CD8-positive, alpha-beta memory T cell (primary cell): ENCODE data around the gene CPNE5. TPM values are rescaled to one million over a fixed set of nuclear protein-coding genes. Genes with fewer than 3 reads are reported as not detected.

Experiments
- CTCF ChIA-PET: fragments of 350-600 bp; sonication (Branson Sonifier 250); formaldehyde crosslinking; loops from one replicate; lab custom pipeline; 2021; ENCODE audit warnings: antibody characterized with exemption; lab: Charles Lee
- POLR2A ChIA-PET: fragments of 350-600 bp; sonication (Branson Sonifier 250); formaldehyde crosslinking; loops from one replicate; lab custom pipeline; 2021; ENCODE audit warnings: antibody characterized with exemption; lab: Charles Lee
- DNase-seq, 5 donors: peaks; one replicate each; pipeline versions ENCODE4 v3.0.0 to v3.0.0-alpha.2; 2020 to 2022; ENCODE audit warnings: mixed read lengths in 1 of 5
- H3K27ac ChIP-seq: one replicate; pipeline ENCODE4 v1.7.0; 2013; ENCODE audit warnings: low read depth, mild to moderate bottlenecking, low read length, moderate library complexity
- H3K27me3 ChIP-seq: 2 replicates; pipeline ENCODE4 v1.7.0; 2013; ENCODE audit warnings: low read length, mild to moderate bottlenecking; ENCODE audit not compliant: insufficient read depth, poor library complexity, severe bottlenecking
- H3K36me3 ChIP-seq: 2 replicates; pipeline ENCODE4 v1.7.0; 2013; ENCODE audit warnings: mild to moderate bottlenecking, low read length, moderate library complexity; ENCODE audit not compliant: insufficient read depth
- H3K4me1 ChIP-seq: 2 replicates; pipeline ENCODE4 v1.7.0; 2013; ENCODE audit warnings: mild to moderate bottlenecking, low read length, moderate library complexity; ENCODE audit not compliant: insufficient read depth
- H3K4me3 ChIP-seq: 2 replicates; pipeline ENCODE4 v1.7.0; 2013; ENCODE audit warnings: mild to moderate bottlenecking, low read length
- H3K9me3 ChIP-seq: 2 replicates; pipeline ENCODE4 v1.7.0; 2013; ENCODE audit warnings: mild to moderate bottlenecking, low read length
- H3K27ac Mint-ChIP-seq, 8 donors: one replicate each; pipeline ENCODE4 v1.8.0; 2020 to 2021; ENCODE audit warnings: mixed read lengths in 8 of 8, mild to moderate bottlenecking in 6 of 8, inconsistent platforms in 3 of 8, moderate library complexity in 3 of 8
- H3K27me3 Mint-ChIP-seq, 2 donors: one replicate each; pipeline ENCODE4 v1.8.0; 2020 to 2021; ENCODE audit warnings: mixed read lengths in 2 of 2, mild to moderate bottlenecking in 1 of 2, moderate library complexity in 1 of 2
- H3K36me3 Mint-ChIP-seq, 3 donors: one replicate each; pipeline ENCODE4 v1.8.0; 2020 to 2021; ENCODE audit warnings: mixed read lengths in 3 of 3, inconsistent platforms in 1 of 3, mild to moderate bottlenecking in 1 of 3
- H3K4me1 Mint-ChIP-seq, 3 donors: one replicate each; pipeline ENCODE4 v1.8.0; 2020 to 2021; ENCODE audit warnings: mixed read lengths in 3 of 3, inconsistent platforms in 1 of 3, mild to moderate bottlenecking in 1 of 3
- H3K4me3 Mint-ChIP-seq, 7 donors: one replicate each; pipeline ENCODE4 v1.8.0; 2020 to 2021; ENCODE audit warnings: mixed read lengths in 7 of 7, mild to moderate bottlenecking in 6 of 7, moderate library complexity in 4 of 7, inconsistent platforms in 2 of 7
- H3K9me3 Mint-ChIP-seq, 5 donors: one replicate each; pipeline ENCODE4 v1.8.0; 2020 to 2022; ENCODE audit warnings: mixed read lengths in 5 of 5, mild to moderate bottlenecking in 3 of 5, moderate library complexity in 2 of 5, inconsistent platforms in 1 of 5
- polyA plus RNA-seq: library from polyadenylated mRNA; unstranded; fragments of 300-500 nt; fragmentation: Illumina TruSeq; gene quantifications from one replicate; pipeline ENCODE4 v1.2.3, GENCODE V29; 2021
- total RNA-seq, 2 experiments: library from RNA; stranded (reverse); gene quantifications; one replicate each; pipeline ENCODE4 v1.2.3, GENCODE V29; 2021

Gene CPNE5
- total and polyA plus RNA-seq, 3 experiments from 2014 or later, result 0.29 to 0.59 (median 0.44) TPM

GRCh38 chr6:36797653-36798052 is 41.6 kb downstream of the CPNE5 start:
- DNase-seq, result no peak
- H3K27me3 Mint-ChIP-seq, result peaks cover 2 to 12% of the 10 kb centered on the region in 2 donors
- H3K4me1 ChIP-seq, result no peaks in the 10 kb centered on the region
- H3K27ac ChIP-seq, result no peak overlapping the region
- no peak overlapping the region for H3K4me3 Mint-ChIP-seq
- ChIA-PET CTCF (interaction anchor here (1.2 kb wide), 1 partner anchor 15 kb away, joined by 3 read pairs; no protein-coding TSS in a partner anchor), POLR2A (no interaction called here)
- H3K4me1 Mint-ChIP-seq, result no peaks in the 10 kb centered on the region
- H3K27me3 ChIP-seq, result no peaks in the 10 kb centered on the region
- H3K27ac Mint-ChIP-seq, result peak overlapping the region in 1 of 8 donors; percentile 72
- H3K36me3 ChIP-seq, result no peaks in the 10 kb centered on the region
- no peaks in the 10 kb centered on the region for H3K9me3 Mint-ChIP-seq
- no peaks in the 10 kb centered on the region for H3K36me3 Mint-ChIP-seq
- no peaks in the 10 kb centered on the region for H3K9me3 ChIP-seq
- no peak overlapping the region for H3K4me3 ChIP-seq

- POLR2A ChIA-PET, result no interaction called here
- Mint-ChIP-seq H3K9me3 (no peaks in the 10 kb centered on the region), H3K36me3 (no peaks in the 10 kb centered on the region), H3K27ac (no peak overlapping the region), H3K27me3 (peaks cover 2 to 16% of the 10 kb centered on the region in 2 donors), H3K4me3 (no peak overlapping the region), H3K4me1 (no peaks in the 10 kb centered on the region)
- Histone ChIP-seq H3K9me3 (no peaks in the 10 kb centered on the region), H3K4me3 (no peak overlapping the region), H3K27me3 (no peaks in the 10 kb centered on the region), H3K36me3 (no peaks in the 10 kb centered on the region), H3K4me1 (no peaks in the 10 kb centered on the region), H3K27ac (no peak overlapping the region)
- CTCF ChIA-PET, result interaction anchor here (0.9 kb wide), 1 partner anchor 17 kb away, joined by 3 read pairs; no protein-coding TSS in a partner anchor
- no peak for DNase-seq
These were observed 42.2 kb downstream of the CPNE5 start for GRCh38 chr6:36797055-36797454.

- peaks cover 10 to 23% of the 10 kb centered on the region in 2 donors for H3K27me3 Mint-ChIP-seq
- no peak overlapping the region for H3K4me3 Mint-ChIP-seq
- no peaks in the 10 kb centered on the region for H3K4me1 ChIP-seq
- H3K36me3 Mint-ChIP-seq, result no peaks in the 10 kb centered on the region
- no peak overlapping the region for H3K4me3 ChIP-seq
- no peak overlapping the region for H3K27ac ChIP-seq
- no peaks in the 10 kb centered on the region for H3K4me1 Mint-ChIP-seq
- no peaks in the 10 kb centered on the region for H3K9me3 Mint-ChIP-seq
- no peak for DNase-seq
- no peaks in the 10 kb centered on the region for H3K36me3 ChIP-seq
- no peak overlapping the region for H3K27ac Mint-ChIP-seq
- H3K9me3 ChIP-seq, result no peaks in the 10 kb centered on the region
- ChIA-PET CTCF (no interaction called here), POLR2A (no interaction called here)
- H3K27me3 ChIP-seq, result peaks cover 2% of the 10 kb centered on the region
These were observed 44.6 kb downstream of the CPNE5 start for GRCh38 chr6:36794713-36795065.

GRCh38 chr6:36793913-36794712 is 45.1 kb downstream of the CPNE5 start:
- H3K27ac ChIP-seq, result no peak overlapping the region
- POLR2A ChIA-PET, result no interaction called here
- no peaks in the 10 kb centered on the region for H3K9me3 ChIP-seq
- no peak overlapping the region for H3K4me3 Mint-ChIP-seq
- DNase-seq, result no peak
- peaks cover 4% of the 10 kb centered on the region for H3K27me3 ChIP-seq
- H3K9me3 Mint-ChIP-seq, result no peaks in the 10 kb centered on the region
- CTCF ChIA-PET, result interaction anchor here (0.5 kb wide), 1 partner anchor 445 kb away, joined by 3 read pairs; no protein-coding TSS in a partner anchor
- no peak overlapping the region for H3K4me3 ChIP-seq
- no peaks in the 10 kb centered on the region for H3K36me3 Mint-ChIP-seq
- peaks cover 12 to 23% of the 10 kb centered on the region in 2 donors for H3K27me3 Mint-ChIP-seq
- no peaks in the 10 kb centered on the region for H3K4me1 Mint-ChIP-seq
- H3K27ac Mint-ChIP-seq, result no peak overlapping the region
- H3K4me1 ChIP-seq, result no peaks in the 10 kb centered on the region
- no peaks in the 10 kb centered on the region for H3K36me3 ChIP-seq

- H3K9me3 Mint-ChIP-seq, result no peaks in the 10 kb centered on the region
- ChIA-PET POLR2A (no interaction called here), CTCF (no interaction called here)
- Histone ChIP-seq H3K27me3 (peaks cover 4% of the 10 kb centered on the region), H3K4me1 (no peaks in the 10 kb centered on the region), H3K36me3 (no peaks in the 10 kb centered on the region), H3K27ac (no peak overlapping the region), H3K9me3 (no peaks in the 10 kb centered on the region), H3K4me3 (no peak overlapping the region)
- H3K4me1 Mint-ChIP-seq, result peaks cover 0 to 4% (median 0%) of the 10 kb centered on the region in 3 donors
- H3K4me3 Mint-ChIP-seq, result no peak overlapping the region
- H3K27ac Mint-ChIP-seq, result no peak overlapping the region
- peaks cover 12 to 23% of the 10 kb centered on the region in 2 donors for H3K27me3 Mint-ChIP-seq
- no peak for DNase-seq
- no peaks in the 10 kb centered on the region for H3K36me3 Mint-ChIP-seq
These were observed 45.8 kb downstream of the CPNE5 start for GRCh38 chr6:36793296-36793912.

GRCh38 chr6:36791521-36792135 is 47.6 kb downstream of the CPNE5 start:
- no peak for DNase-seq
- ChIA-PET CTCF (interaction anchor here (1.0 to 1.6 kb wide), 3 partner anchors 11 to 33 kb away, joined by 3 read pairs; no protein-coding TSS in a partner anchor), POLR2A (interaction anchor here (0.7 kb wide), 1 partner anchor 30 kb away, joined by 3 read pairs; no protein-coding TSS in a partner anchor)
- no peaks in the 10 kb centered on the region for H3K4me1 ChIP-seq
- H3K9me3 Mint-ChIP-seq, result no peaks in the 10 kb centered on the region
- peaks cover 0 to 4% (median 0%) of the 10 kb centered on the region in 3 donors for H3K4me1 Mint-ChIP-seq
- no peak overlapping the region for H3K4me3 Mint-ChIP-seq
- H3K27me3 Mint-ChIP-seq, result peaks cover 18 to 30% of the 10 kb centered on the region in 2 donors
- H3K9me3 ChIP-seq, result no peaks in the 10 kb centered on the region
- peaks cover 4% of the 10 kb centered on the region for H3K27me3 ChIP-seq
- H3K36me3 ChIP-seq, result no peaks in the 10 kb centered on the region
- no peaks in the 10 kb centered on the region for H3K36me3 Mint-ChIP-seq
- no peak overlapping the region for H3K27ac ChIP-seq
- no peak overlapping the region for H3K4me3 ChIP-seq
- H3K27ac Mint-ChIP-seq, result no peak overlapping the region

- Histone ChIP-seq H3K4me3 (no peak overlapping the region), H3K36me3 (no peaks in the 10 kb centered on the region), H3K4me1 (no peaks in the 10 kb centered on the region), H3K9me3 (no peaks in the 10 kb centered on the region), H3K27me3 (peaks cover 4% of the 10 kb centered on the region), H3K27ac (no peak overlapping the region)
- ChIA-PET CTCF (interaction anchor here (1.0 to 2.2 kb wide), 3 partner anchors 11 to 32 kb away, joined by 3 to 4 read pairs (median 3); no protein-coding TSS in a partner anchor), POLR2A (no interaction called here)
- Mint-ChIP-seq H3K4me1 (peaks cover 0 to 4% (median 0%) of the 10 kb centered on the region in 3 donors), H3K36me3 (no peaks in the 10 kb centered on the region), H3K27me3 (peaks cover 18 to 30% of the 10 kb centered on the region in 2 donors), H3K9me3 (no peaks in the 10 kb centered on the region), H3K27ac (peak overlapping the region in 1 of 8 donors; percentile 62), H3K4me3 (no peak overlapping the region)
- DNase-seq, result no peak
These were observed 48.2 kb downstream of the CPNE5 start for GRCh38 chr6:36791085-36791484.
